ELR (cell line): ENCODE results near the gene SND1.
"Not testable (repeated sequence)": the region's sequence is repeated elsewhere in the genome, so short reads cannot be mapped to it uniquely, and the experiment has no call there.

Experiments
- DNase-seq: peaks from one replicate; pipeline ENCODE4 v3.0.0-alpha.2; 2015; ENCODE audit warnings: low read depth

Gene SND1

DNA sequence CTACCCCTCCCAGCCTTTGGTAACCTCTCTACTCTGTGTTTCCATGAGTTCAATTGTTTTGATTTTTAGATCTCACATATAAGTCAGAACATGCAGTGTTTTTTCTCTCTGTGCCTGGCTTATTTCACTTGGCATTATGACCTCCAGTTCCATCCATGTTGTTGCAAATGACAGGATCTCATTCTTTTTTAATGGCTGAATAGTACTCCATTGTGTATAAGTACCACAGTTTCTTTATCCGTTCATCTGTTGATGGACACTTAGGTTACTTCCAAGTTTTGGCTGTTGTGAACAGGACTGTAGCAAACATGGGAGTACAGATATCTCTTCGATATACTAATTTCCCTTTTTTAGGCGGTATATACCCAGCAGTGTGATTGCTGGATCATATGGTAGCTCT, 237.7 kb downstream of the SND1 start:
- no peak for DNase-seq

- no peak for DNase-seq
Observed at GRCh38 chr7:127890726-127891125, 238.7 kb downstream of the SND1 start.

DNA sequence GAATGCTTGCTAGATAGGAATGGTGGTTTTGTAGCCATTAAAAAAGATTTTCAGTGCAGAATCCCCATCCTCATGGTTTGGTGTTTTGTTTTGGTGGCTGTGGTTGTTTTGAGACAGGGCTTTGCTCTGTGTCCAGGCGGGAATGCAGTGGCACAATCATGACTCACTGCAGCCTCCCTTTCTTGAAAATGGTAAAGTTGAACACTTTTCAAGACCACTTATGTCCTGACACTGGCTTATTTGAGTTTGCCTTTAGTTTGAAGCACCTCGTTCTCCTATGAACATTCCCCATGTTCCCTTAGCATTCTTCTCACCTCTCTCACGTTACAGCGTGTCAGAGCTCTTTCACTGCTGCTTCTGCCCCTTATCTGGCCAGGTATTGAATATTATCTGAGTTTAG, 239.2 kb downstream of the SND1 start:
- DNase-seq = peak; percentile 14

DNA sequence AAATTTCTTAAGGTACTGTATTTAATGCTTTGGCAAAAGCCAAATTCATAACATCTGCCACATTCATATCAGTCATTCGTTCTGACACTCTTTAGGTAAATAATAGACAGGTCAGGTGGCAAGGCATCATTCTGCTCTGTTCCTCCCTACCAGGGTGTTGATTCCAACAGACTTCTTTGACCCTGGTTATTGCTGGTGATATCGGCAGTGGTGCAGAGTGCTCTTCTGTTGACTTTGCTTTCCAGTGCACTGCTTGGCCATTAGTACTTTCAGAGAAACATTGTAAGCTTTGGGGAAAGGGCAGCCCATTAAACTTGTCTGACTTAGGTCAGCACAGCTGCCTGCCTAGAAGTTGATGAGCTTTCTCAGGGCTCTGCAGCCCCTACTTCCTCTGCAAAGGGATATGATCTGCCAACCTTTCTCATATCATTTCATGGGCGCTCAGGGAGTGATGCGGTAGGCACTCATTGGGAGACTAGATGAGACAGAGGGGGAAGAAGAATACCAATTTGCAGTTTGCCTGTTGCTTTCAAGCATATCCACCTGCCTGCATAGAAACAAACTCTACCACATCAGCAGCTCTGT, 240.0 kb downstream of the SND1 start:
- no peak for DNase-seq

DNA sequence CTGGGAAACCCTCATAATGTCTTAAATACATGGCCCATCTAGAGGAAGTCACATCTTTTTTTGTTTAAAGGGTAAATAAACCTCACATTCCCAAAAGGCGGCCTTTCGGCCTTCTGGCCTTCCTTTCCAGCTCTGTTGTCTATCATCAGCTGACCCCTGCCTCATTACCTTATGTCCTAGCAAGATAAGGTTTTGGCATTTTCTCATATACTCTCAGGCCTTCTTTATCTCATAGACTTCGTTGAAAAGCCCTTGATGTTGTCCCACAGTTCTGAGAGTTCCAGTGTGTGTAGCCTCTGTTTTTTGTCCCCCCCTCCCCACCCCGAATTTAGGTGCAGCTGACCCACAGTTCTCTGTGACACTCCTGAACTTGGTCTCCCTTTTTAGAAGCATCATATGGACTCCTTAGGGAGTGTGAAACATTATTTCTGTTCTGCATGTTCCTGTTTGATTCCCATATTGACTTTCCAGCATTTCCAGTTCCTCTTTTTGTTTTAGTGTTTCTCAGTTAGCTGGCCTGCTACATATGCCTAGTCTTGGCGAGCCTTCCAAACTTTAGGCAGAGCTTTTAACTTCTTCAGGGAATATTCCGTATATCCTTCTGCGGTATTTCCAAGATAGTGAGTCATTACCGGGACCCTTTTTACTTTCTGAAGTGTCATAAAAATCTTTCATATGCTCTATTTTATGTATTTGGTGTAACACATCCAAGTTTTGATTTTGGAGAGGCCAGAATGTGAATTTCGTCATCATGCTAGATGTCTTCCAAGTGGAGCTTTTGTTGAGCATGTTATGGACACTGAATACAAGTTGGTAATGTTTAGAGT, 240.7 kb downstream of the SND1 start:
- no peak for DNase-seq

DNA sequence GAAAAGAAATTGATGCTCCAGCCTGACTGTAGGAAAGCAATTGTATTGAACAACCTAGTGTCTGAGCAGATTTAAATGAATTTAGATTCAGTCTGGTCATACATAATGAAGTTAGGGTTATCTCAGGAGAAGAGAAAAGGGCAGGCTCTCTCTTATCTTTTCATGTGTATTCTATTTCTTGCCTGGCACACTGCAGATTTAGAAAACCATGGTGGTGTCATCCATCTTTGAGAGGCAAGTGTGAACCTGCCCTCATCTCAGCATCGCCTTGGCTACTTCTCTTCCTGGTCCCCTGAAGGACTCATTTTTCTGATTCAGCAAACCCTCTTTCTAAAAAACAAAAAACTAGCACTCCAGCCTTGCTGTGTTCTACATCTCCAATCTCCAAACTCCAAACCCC, 241.6 kb downstream of the SND1 start:
- DNase-seq = no peak

- DNase-seq = no peak
Observed at GRCh38 chr7:127894588-127894987, 242.6 kb downstream of the SND1 start.

- no peak for DNase-seq
Observed at GRCh38 chr7:127895360-127895759, 243.4 kb downstream of the SND1 start.

- peak; percentile 16 for DNase-seq
Observed at GRCh38 chr7:127895814-127896280, 243.9 kb downstream of the SND1 start.

DNA sequence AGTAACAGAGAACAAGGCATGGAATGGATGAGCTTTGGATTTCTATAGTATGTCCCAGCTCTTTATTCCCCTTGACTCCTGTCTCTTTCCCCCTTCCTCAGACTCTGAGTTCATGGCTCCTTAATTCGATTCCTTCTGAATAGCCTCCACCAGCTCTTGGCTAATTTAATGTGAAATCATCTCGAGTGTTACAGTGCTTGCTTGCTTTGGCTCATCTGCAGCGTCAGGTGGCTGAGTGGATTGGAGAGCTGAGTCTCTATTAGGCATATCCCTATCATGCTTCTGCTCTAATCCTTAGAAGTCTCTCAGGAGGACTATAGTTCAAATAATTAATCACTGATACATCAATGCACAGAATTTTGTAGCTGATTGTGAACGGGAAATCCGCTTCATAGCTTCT, 244.7 kb downstream of the SND1 start:
- DNase-seq = no peak

- DNase-seq = peak; percentile 60
Observed at GRCh38 chr7:127897704-127898454, 245.9 kb downstream of the SND1 start.

DNA sequence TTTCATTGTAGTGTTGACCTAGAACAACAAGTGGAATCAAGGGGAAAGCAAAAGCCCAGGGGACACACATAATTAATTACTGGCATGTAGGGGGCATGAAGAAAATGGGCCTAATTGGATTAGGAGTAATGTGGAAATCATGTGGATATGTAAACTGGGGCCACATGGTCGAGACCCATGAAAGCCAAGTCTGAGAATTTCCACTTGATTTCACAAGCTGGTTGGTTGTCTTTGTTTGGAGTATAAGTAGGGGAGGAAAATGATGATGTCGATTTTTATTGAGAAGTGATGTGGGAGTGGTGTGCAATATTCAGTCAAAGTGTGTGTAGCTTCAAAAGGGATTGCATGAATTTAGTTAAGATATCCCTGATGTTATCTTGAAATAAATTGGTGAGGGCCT, 247.4 kb downstream of the SND1 start:
- no peak for DNase-seq

DNA sequence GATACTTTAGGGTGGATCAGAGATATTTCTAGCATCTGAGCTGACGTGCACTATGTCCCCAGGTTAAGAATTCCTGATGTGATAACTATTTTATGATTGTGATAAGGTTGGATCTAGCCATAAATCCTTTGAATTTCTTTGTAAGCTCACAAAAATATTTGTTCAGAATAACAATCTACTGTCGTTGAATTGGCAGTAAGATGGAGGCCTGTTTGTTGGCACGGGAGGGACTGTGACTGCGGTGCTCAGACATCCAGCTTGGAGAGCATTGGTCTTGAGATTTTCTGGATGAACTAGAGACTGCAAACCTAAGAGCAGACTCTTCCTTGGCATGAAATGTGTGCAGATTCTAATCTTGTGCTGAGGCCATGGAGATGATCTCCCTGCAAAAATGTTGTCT, 248.1 kb downstream of the SND1 start:
- DNase-seq = no peak

DNA sequence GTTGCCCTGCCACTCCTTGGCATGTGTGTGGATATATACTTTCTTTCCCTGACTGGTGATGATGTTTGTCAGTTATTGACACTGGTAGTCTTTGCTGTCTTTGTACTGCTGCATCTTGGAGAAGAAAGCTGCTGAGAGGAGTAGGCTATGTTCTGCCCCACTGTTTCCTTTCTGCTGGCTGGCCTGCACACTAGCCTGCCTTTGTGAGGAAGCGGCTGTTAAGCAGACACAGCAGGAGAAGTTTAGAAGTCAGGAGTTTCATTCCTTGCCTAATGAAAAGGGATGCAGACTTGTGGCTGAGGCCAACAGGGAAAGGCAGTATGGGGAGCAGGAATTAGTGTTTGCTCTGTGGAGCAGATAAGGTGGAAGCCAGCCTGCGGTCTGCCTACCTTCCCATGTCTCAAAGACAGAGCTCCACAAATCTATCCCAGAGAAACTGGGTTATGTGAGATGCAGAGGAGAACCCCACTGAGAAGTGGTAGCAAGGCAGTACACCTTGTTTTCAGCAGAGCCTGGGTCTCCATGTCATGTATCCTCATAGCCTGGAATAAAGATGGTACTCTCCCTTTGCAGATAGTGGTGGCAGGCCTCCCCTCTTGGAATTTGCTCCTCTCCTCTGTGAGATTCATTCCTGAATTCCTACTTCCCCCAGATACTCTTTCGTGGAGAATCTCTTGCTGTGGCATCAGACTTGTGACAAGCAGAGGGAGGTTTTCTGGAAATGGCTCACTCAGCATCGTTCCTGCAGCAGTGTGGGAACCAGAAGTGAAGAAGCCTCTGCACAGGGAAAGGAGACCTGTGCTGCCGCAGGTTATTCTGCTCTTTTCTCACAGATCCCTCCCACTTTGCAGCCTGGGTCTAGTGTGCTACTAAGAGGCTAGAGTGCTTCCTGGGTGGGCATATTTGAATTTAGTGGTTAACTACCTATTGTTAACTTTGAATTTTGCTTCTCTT, 249.0 kb downstream of the SND1 start:
- no peak for DNase-seq

- no peak for DNase-seq
Observed at GRCh38 chr7:127901895-127902703, 250.1 kb downstream of the SND1 start.

- not testable (repeated sequence) for DNase-seq
Observed at GRCh38 chr7:127902753-127903152, 250.8 kb downstream of the SND1 start.

DNA sequence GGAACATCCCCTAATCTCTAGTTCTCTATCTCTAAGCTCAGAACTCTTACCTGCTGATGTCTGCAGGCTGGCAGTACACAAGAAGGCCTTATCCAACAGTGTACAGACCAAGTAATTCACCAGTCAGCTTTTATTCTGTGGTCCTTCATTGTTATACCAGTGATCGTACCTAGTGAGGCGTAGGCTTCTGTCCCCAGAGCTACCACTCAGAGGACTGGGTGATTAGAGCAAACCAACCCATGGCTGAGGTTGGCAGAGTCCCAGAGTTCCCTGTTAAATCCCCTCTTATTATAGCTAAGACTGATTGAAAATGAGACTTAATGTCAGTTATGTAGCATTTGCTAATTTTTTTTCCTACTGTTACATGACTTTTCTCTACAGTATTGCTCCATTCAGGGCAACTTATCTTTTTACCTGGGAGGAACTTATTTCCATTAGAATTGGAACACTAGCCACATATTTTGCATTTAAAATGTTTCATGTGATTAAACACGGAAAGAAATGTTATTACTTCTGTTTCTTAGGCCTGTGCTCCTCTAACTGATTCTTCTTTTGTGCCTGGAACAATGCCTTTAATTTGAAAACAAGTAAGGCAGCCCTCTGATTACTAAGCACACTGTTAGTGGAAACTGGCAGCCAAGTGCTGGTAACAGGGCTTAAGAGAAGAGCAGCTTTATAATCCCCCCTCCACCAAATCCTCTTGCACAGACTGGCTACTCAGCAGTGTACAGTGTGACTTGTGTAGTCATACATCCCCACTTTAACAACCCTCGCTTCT, 252.1 kb downstream of the SND1 start:
- DNase-seq = peak; percentile 6

- peak; percentile 40 for DNase-seq
Observed at GRCh38 chr7:127904670-127904985, 252.6 kb downstream of the SND1 start.

DNA sequence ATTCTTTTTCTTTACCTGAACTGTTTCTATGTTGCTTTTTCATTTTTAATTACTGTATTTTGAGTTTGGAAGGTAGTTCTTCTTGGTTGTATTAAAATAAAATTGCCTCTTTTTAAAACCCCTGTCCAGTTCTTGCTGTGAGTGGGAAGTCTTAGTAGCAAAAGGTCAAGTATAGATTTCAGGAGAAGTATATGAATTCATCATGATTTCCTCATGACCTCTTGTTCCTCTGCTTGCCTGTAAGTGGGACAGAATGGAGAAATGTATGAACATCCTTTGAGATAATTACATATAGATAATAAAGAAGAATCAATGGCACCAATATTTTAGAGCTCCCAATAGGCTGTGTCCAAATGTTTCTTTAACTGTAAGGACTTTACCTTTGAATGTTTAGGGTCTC, 253.0 kb downstream of the SND1 start:
- DNase-seq = no peak
